Neural cell (in vitro differentiated cells): ENCODE data around the gene SYTL3.

Source experiments
- EP300 ChIP-seq: fragments of 450-650 bp; conservative IDR thresholded peaks from 2 replicates; pipeline ENCODE4 v1.6.1; 2014; ENCODE audit warnings: antibody characterized with exemption, mild to moderate bottlenecking, moderate library complexity; ENCODE audit not compliant: poor library complexity, severe bottlenecking
- POLR2AphosphoS5 ChIP-seq: IDR thresholded peaks from 2 replicates; pipeline ENCODE4 v1.6.1; 2012
- TF ChIP-seq, protein P1 (sequence below): fragments of 450-650 bp; IDR thresholded peaks from 2 replicates; pipeline ENCODE4 v1.5.1; 2014; ENCODE audit warnings: antibody characterized with exemption, mild to moderate bottlenecking, moderate library complexity; ENCODE audit not compliant: poor library complexity, severe bottlenecking

DNA sequence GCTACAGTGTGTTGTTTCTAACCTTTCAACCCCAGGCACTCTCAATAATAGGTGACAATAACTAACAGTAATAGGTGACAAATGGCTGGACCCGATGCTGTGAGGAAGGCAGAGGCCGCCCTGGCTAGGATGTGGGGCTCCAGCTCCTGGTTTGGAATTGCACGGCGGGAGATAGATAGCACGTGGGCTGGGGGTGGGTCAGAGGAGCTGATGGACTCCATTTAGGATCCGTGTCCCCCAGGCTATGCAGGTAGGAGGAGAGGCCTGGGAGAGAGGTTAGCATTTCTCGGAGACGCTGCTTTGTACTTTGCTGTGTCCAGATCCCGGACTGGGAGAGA, 107.9 kb downstream of the SYTL3 start:
- TF ChIP-seq POLR2AphosphoS5 (no peak), EP300 (no peak)
- TF ChIP-seq, protein P1, sequence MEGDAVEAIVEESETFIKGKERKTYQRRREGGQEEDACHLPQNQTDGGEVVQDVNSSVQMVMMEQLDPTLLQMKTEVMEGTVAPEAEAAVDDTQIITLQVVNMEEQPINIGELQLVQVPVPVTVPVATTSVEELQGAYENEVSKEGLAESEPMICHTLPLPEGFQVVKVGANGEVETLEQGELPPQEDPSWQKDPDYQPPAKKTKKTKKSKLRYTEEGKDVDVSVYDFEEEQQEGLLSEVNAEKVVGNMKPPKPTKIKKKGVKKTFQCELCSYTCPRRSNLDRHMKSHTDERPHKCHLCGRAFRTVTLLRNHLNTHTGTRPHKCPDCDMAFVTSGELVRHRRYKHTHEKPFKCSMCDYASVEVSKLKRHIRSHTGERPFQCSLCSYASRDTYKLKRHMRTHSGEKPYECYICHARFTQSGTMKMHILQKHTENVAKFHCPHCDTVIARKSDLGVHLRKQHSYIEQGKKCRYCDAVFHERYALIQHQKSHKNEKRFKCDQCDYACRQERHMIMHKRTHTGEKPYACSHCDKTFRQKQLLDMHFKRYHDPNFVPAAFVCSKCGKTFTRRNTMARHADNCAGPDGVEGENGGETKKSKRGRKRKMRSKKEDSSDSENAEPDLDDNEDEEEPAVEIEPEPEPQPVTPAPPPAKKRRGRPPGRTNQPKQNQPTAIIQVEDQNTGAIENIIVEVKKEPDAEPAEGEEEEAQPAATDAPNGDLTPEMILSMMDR = no peak
